ENCODE results near the gene RALBP1. TPM values are rescaled to one million over a fixed set of nuclear protein-coding genes. Genes with fewer than 3 reads are reported as not detected.

Gene RALBP1
- total and polyA plus RNA-seq, 9 of the 15 experiments (the other 6 are each of a cell fraction or from before 2014, with no cell fraction given), result 10.9 to 70.0 (median 61.3) TPM

- WGBS (ENCODE audit: insufficient coverage, low coverage, missing lambda C conversion rate), result 90% methylated on average over 31 of the region's 31 CpGs
- ATAC-seq (no peak), FAIRE-seq (no peak), DNase-seq (ENCODE audit: extremely low read depth in 1 of 4, low spot score in 3 of 4) (no peak)
- Histone ChIP-seq H3K9ac (ENCODE audit: insufficient read depth in 1 of 2, low read depth in 2 of 2, low read length in 2 of 2) (no peak overlapping the region), H3K9me3 (replicated peaks; ENCODE audit: control insufficient read depth, insufficient read depth, low read depth, low read length) (no peaks in the 10 kb centered on the region), H3K4me3 (no peak overlapping the region), H3K4me1 (replicated peaks in 1 of 2; ENCODE audit: control insufficient read depth in 2 of 2, insufficient read depth in 2 of 2, low read length in 2 of 2) (peaks cover 21 to 28% of the 10 kb centered on the region in 2 experiments), H4K20me1 (replicated peaks; ENCODE audit: control insufficient read depth, insufficient read depth, low read length) (no peaks in the 10 kb centered on the region), H3K36me3 (ENCODE audit: control insufficient read depth, insufficient read depth, low read length) (peaks cover 35% of the 10 kb centered on the region; the same call in 2 of the 3 replicates), H3K4me2 (ENCODE audit: insufficient read depth, low read length) (no peak overlapping the region), H3K27ac (ENCODE audit: extremely low read depth, low read depth, low read length) (no peak overlapping the region), H3K27me3 (ENCODE audit: control insufficient read depth in 2 of 2, insufficient read depth in 2 of 2, low read length in 2 of 2) (no peaks in the 10 kb centered on the region), H3K9me1 (ENCODE audit: control insufficient read depth, insufficient read depth, low read length) (no peaks in the 10 kb centered on the region), H3K79me2 (ENCODE audit: control insufficient read depth, insufficient read depth, low read length) (peaks cover 89% of the 10 kb centered on the region), H2AFZ (ENCODE audit: low read depth, low read length) (no peak overlapping the region)
- BruUV-seq (replicated peaks), result no TSS peak
- in situ Hi-C loops (cut with MboI) (no loop called here), intact Hi-C loops (cut with micrococcal nuclease) (loop anchor here (5.0 kb wide), 2 partner anchors 146 to 341 kb away; partner anchors contain the start of genes ANKRD12 and TWSG1)
- ChIA-PET CTCF (ENCODE audit: low intra/inter-chr PET ratio) (no interaction called here), POLR2A (interaction anchor here (1.0 to 2.2 kb wide), 3 partner anchors 8 to 13 kb away, joined by 5 to 9 read pairs (median 7); no protein-coding TSS in a partner anchor)
- TF ChIP-seq ZNF121 (CRISPR knock-in tag; conservative IDR thresholded peaks at IDR 0.05) (no peak), SREBF2 (CRISPR knock-in tag; IDR thresholded peaks at IDR 0.05) (no peak), TSC22D4 (tag; IDR thresholded peaks at IDR 0.05) (no peak), ZEB2 (IDR thresholded peaks at IDR 0.05) (no peak), RNF2 (IDR thresholded peaks at IDR 0.05) (no peak), KDM1A (IDR thresholded peaks at IDR 0.05) (no peak), MIER1 (IDR thresholded peaks at IDR 0.05; ENCODE audit: low read depth) (no peak), NR2F6 (CRISPR knock-in tag; IDR thresholded peaks at IDR 0.05) (no peak), TAF9B (IDR thresholded peaks at IDR 0.05; ENCODE audit: partially characterized antibody) (no peak), RBFOX2 (IDR thresholded peaks at IDR 0.05; ENCODE audit: low read depth, low read length) (peak; percentile 63), POLR2G (IDR thresholded peaks at IDR 0.05; ENCODE audit: low read depth, low read length) (peak; percentile 31; the same call in 1 of the 2 replicates)
- TF ChIP-seq, protein P1, sequence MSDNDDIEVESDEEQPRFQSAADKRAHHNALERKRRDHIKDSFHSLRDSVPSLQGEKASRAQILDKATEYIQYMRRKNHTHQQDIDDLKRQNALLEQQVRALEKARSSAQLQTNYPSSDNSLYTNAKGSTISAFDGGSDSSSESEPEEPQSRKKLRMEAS (CRISPR knock-in tag; IDR thresholded peaks at IDR 0.05), result peak; percentile 37; the same call in 1 of the 2 replicates
- TF ChIP-seq, protein P2, sequence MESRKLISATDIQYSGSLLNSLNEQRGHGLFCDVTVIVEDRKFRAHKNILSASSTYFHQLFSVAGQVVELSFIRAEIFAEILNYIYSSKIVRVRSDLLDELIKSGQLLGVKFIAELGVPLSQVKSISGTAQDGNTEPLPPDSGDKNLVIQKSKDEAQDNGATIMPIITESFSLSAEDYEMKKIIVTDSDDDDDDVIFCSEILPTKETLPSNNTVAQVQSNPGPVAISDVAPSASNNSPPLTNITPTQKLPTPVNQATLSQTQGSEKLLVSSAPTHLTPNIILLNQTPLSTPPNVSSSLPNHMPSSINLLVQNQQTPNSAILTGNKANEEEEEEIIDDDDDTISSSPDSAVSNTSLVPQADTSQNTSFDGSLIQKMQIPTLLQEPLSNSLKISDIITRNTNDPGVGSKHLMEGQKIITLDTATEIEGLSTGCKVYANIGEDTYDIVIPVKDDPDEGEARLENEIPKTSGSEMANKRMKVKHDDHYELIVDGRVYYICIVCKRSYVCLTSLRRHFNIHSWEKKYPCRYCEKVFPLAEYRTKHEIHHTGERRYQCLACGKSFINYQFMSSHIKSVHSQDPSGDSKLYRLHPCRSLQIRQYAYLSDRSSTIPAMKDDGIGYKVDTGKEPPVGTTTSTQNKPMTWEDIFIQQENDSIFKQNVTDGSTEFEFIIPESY (CRISPR knock-in tag; IDR thresholded peaks at IDR 0.05), result peak; percentile 46; the same call in 1 of the 2 replicates
- TF ChIP-seq, protein P3, sequence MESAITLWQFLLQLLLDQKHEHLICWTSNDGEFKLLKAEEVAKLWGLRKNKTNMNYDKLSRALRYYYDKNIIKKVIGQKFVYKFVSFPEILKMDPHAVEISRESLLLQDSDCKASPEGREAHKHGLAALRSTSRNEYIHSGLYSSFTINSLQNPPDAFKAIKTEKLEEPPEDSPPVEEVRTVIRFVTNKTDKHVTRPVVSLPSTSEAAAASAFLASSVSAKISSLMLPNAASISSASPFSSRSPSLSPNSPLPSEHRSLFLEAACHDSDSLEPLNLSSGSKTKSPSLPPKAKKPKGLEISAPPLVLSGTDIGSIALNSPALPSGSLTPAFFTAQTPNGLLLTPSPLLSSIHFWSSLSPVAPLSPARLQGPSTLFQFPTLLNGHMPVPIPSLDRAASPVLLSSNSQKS (CRISPR knock-in tag; IDR thresholded peaks at IDR 0.05), result no peak
Observed at GRCh38 chr18:9478545-9478944, 3.2 kb downstream of the RALBP1 start.

Measured in K562 (cell line).